Activated T-helper 2 cell treated with anti-CD3 and anti-CD28 coated beads, Interferon-gamma antibody, Interleukin-2, Interleukin-4, amounts not matched to agents 10 μg/mL and 5 μg/mL and 100 μg/mL, durations not matched to agents 14 hours and 24 hours and 36 hours (primary cell): ENCODE data around the gene SETDB1. TPM values are rescaled to one million over a fixed set of nuclear protein-coding genes. Genes with fewer than 3 reads are reported as not detected.

Experiments used
- DNase-seq: peaks from one replicate; pipeline ENCODE4 v3.0.0; 2021; ENCODE audit warnings: low spot score
- H3K27ac Mint-ChIP-seq: one replicate; pipeline ENCODE4 v1.8.0; 2021; ENCODE audit warnings: mixed read lengths
- H3K27me3 Mint-ChIP-seq: one replicate; pipeline ENCODE4 v1.8.0; 2021; ENCODE audit warnings: low read depth, mixed read lengths
- H3K36me3 Mint-ChIP-seq: one replicate; pipeline ENCODE4 v1.8.0; 2021; ENCODE audit warnings: low read depth, mixed read lengths
- H3K4me1 Mint-ChIP-seq: one replicate; pipeline ENCODE4 v1.8.0; 2021; ENCODE audit warnings: low read depth, mixed read lengths
- H3K4me3 Mint-ChIP-seq: one replicate; pipeline ENCODE4 v1.8.0; 2021; ENCODE audit warnings: low read depth, mild to moderate bottlenecking, moderate library complexity, mixed read lengths
- H3K9me3 Mint-ChIP-seq: one replicate; pipeline ENCODE4 v1.8.0; 2021; ENCODE audit warnings: mixed read lengths
- intact Hi-C: fragments of 100-400 bp; cut with micrococcal nuclease; formaldehyde crosslinking; loops from one replicate; pipeline ENCODE4 v1.15.1; 2023
- total RNA-seq: library from RNA; stranded (reverse); gene quantifications from 2 replicates; pipeline ENCODE4 v1.2.3, GENCODE V29; 2022

The SETDB1 gene
- total RNA-seq, 1 donor from 2014 or later: 60.9 TPM

- DNase-seq: no peak
- intact Hi-C loops: loop anchor here (10.0 kb wide), 1 partner anchor 253 kb away; the partner anchor contains the start of gene PSMD4
- no peaks in the 10 kb centered on the region for H3K9me3 Mint-ChIP-seq
- H3K4me3 Mint-ChIP-seq: no peak overlapping the region
- peaks cover 40% of the 10 kb centered on the region for H3K4me1 Mint-ChIP-seq
- peaks cover 43% of the 10 kb centered on the region for H3K36me3 Mint-ChIP-seq
- no peak overlapping the region for H3K27ac Mint-ChIP-seq
- no peaks in the 10 kb centered on the region for H3K27me3 Mint-ChIP-seq
Observed at GRCh38 chr1:151001602-151002001, 75.4 kb downstream of the SETDB1 start.

- peaks cover 44% of the 10 kb centered on the region for H3K4me1 Mint-ChIP-seq
- no peak for DNase-seq
- no peaks in the 10 kb centered on the region for H3K27me3 Mint-ChIP-seq
- peaks cover 41% of the 10 kb centered on the region for H3K36me3 Mint-ChIP-seq
- no peak overlapping the region for H3K27ac Mint-ChIP-seq
- intact Hi-C loops: loop anchor here (10.0 kb wide), 1 partner anchor 253 kb away; the partner anchor contains the start of gene PSMD4
- no peaks in the 10 kb centered on the region for H3K9me3 Mint-ChIP-seq
- no peak overlapping the region for H3K4me3 Mint-ChIP-seq
Observed at GRCh38 chr1:151002051-151002450, 75.9 kb downstream of the SETDB1 start.

GRCh38 chr1:151002611-151003010, 76.4 kb downstream of the SETDB1 start:
- Mint-ChIP-seq H3K27me3 (no peaks in the 10 kb centered on the region), H3K27ac (no peak overlapping the region), H3K9me3 (no peaks in the 10 kb centered on the region), H3K4me1 (peaks cover 50% of the 10 kb centered on the region), H3K4me3 (peak overlapping the region; percentile 23), H3K36me3 (peaks cover 37% of the 10 kb centered on the region)
- intact Hi-C loops: loop anchor here (10.0 kb wide), 1 partner anchor 252 kb away; the partner anchor contains the start of gene PSMD4
- no peak for DNase-seq

- Mint-ChIP-seq H3K4me1 (peaks cover 55% of the 10 kb centered on the region), H3K27me3 (no peaks in the 10 kb centered on the region), H3K27ac (no peak overlapping the region), H3K4me3 (no peak overlapping the region), H3K9me3 (no peaks in the 10 kb centered on the region), H3K36me3 (peaks cover 34% of the 10 kb centered on the region)
- DNase-seq: no peak
- intact Hi-C loops: loop anchor here (10.0 kb wide), 1 partner anchor 252 kb away; the partner anchor contains the start of gene PSMD4
Observed at GRCh38 chr1:151003180-151003579, 77.0 kb downstream of the SETDB1 start.

- Mint-ChIP-seq H3K4me3 (peak overlapping the region; percentile 98), H3K36me3 (peaks cover 21% of the 10 kb centered on the region), H3K4me1 (peaks cover 61% of the 10 kb centered on the region), H3K27me3 (no peaks in the 10 kb centered on the region), H3K27ac (peak overlapping the region; percentile 96), H3K9me3 (no peaks in the 10 kb centered on the region)
- intact Hi-C loops: loop anchor here (1.0 to 10.0 kb wide), 3 partner anchors 29 to 444 kb away; partner anchors contain the start of gene PSMD4
- no peak for DNase-seq
Observed at GRCh38 chr1:151005729-151006319, 79.7 kb downstream of the SETDB1 start.

GRCh38 chr1:151006327-151007052, 80.3 kb downstream of the SETDB1 start, which contains the start of gene MINDY1:
Gene MINDY1 (minus strand): TSS chr1:151006902. CDS start chr1:151002617, 4,285 bp downstream.
- Mint-ChIP-seq H3K9me3 (no peaks in the 10 kb centered on the region), H3K4me1 (peaks cover 65% of the 10 kb centered on the region), H3K27me3 (no peaks in the 10 kb centered on the region), H3K27ac (peak within 1 kb of the TSS; percentile 96), H3K36me3 (peaks cover 15% of the 10 kb centered on the region), H3K4me3 (peak within 1 kb of the TSS; percentile 98)
- intact Hi-C loops: loop anchor here (1.0 to 10.0 kb wide), 3 partner anchors 29 to 444 kb away; partner anchors contain the start of gene PSMD4
- no peak for DNase-seq

- Mint-ChIP-seq H3K4me1 (peaks cover 55% of the 10 kb centered on the region), H3K9me3 (no peaks in the 10 kb centered on the region), H3K27me3 (no peaks in the 10 kb centered on the region), H3K36me3 (peaks cover 8% of the 10 kb centered on the region), H3K27ac (peak overlapping the region; percentile 96), H3K4me3 (peak overlapping the region; percentile 98)
- no peak for DNase-seq
- intact Hi-C loops: loop anchor here (2.0 to 10.0 kb wide), 5 partner anchors 39 to 446 kb away; partner anchors contain the start of genes ARNT, C1orf56, PSMD4 and TNFAIP8L2
Observed at GRCh38 chr1:151007853-151008243, 81.7 kb downstream of the SETDB1 start.

GRCh38 chr1:151008244-151009205, 82.4 kb downstream of the SETDB1 start, which contains the start of gene PRUNE1:
Gene PRUNE1 (plus strand): TSS chr1:151008449. CDS start chr1:151008633, 184 bp downstream.
- H3K9me3 Mint-ChIP-seq: no peaks in the 10 kb centered on the region
- H3K36me3 Mint-ChIP-seq: peaks cover 7% of the 10 kb centered on the region
- peak within 1 kb of the TSS; percentile 98 for H3K4me3 Mint-ChIP-seq
- no peaks in the 10 kb centered on the region for H3K27me3 Mint-ChIP-seq
- peaks cover 50% of the 10 kb centered on the region for H3K4me1 Mint-ChIP-seq
- intact Hi-C loops: loop anchor here (1.0 to 10.0 kb wide), 6 partner anchors 38 to 446 kb away; partner anchors contain the start of genes ARNT, C1orf56, CDC42SE1 and PSMD4
- DNase-seq: peak; percentile 92
- H3K27ac Mint-ChIP-seq: peak within 1 kb of the TSS; percentile 96

GRCh38 chr1:151009206-151009587, 83.0 kb downstream of the SETDB1 start:
- H3K4me1 Mint-ChIP-seq: peaks cover 44% of the 10 kb centered on the region

GRCh38 chr1:151009674-151010345, 83.6 kb downstream of the SETDB1 start:
- no peak for DNase-seq
- Mint-ChIP-seq H3K27me3 (no peaks in the 10 kb centered on the region), H3K4me3 (peak overlapping the region; percentile 98), H3K36me3 (peaks cover 7% of the 10 kb centered on the region), H3K27ac (no peak overlapping the region), H3K9me3 (no peaks in the 10 kb centered on the region), H3K4me1 (peaks cover 42% of the 10 kb centered on the region)
- intact Hi-C loops: loop anchor here (1.0 to 10.0 kb wide), 6 partner anchors 37 to 448 kb away; partner anchors contain the start of genes ARNT, C1orf56, CDC42SE1 and PSMD4

More at GRCh38 chr1:151009206-151009587, 83.0 kb downstream of the SETDB1 start:
- intact Hi-C loops: loop anchor here (1.0 to 10.0 kb wide), 6 partner anchors 38 to 447 kb away; partner anchors contain the start of genes ARNT, C1orf56, CDC42SE1 and PSMD4
- no peaks in the 10 kb centered on the region for H3K27me3 Mint-ChIP-seq
- peaks cover 7% of the 10 kb centered on the region for H3K36me3 Mint-ChIP-seq
- no peaks in the 10 kb centered on the region for H3K9me3 Mint-ChIP-seq
- H3K4me3 Mint-ChIP-seq: peak overlapping the region; percentile 98
- H3K27ac Mint-ChIP-seq: peak overlapping the region; percentile 96
- DNase-seq: no peak

- Mint-ChIP-seq H3K27me3 (no peaks in the 10 kb centered on the region), H3K36me3 (peaks cover 7% of the 10 kb centered on the region), H3K4me1 (peaks cover 42% of the 10 kb centered on the region), H3K27ac (no peak overlapping the region), H3K4me3 (peak overlapping the region; percentile 15), H3K9me3 (no peaks in the 10 kb centered on the region)
- DNase-seq: no peak
- intact Hi-C loops: no loop called here
Observed at GRCh38 chr1:151010346-151010726, 84.2 kb downstream of the SETDB1 start.
